ENCODE data around the gene SLC17A7.

The SLC17A7 gene

DNA sequence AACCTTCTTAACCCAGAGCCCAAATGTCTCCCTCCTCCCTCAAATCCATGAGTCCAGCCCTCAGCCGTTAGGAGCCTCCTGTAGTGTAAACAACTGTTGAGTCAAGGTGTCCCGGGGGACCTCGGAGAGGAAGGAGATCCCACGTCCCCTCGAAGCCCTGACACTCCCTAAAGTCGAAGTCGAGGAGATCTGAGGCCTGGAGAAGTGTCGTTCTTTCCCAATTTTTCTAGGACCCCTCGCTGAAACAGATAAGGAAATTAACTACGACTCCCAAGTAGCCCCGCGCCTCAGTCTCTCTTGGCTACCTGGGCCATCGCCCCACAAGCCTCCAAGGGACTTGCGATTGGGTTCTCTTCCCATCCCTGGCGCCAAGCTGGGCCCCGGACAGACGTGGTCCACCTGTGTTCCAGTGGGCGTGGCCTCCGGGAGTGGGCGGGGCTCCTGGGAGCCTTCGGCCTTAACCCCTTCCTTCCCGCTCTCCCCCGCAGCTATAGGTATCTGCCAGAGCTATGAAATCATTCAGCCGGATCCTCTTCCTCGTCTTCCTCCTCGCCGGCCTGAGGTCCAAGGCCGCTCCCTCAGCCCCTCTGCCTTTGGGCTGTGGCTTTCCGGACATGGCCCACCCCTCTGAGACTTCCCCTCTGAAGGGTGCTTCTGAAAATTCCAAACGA lies 15.3 kb downstream of the SLC17A7 start:
- DNase-seq = no peak

DNA sequence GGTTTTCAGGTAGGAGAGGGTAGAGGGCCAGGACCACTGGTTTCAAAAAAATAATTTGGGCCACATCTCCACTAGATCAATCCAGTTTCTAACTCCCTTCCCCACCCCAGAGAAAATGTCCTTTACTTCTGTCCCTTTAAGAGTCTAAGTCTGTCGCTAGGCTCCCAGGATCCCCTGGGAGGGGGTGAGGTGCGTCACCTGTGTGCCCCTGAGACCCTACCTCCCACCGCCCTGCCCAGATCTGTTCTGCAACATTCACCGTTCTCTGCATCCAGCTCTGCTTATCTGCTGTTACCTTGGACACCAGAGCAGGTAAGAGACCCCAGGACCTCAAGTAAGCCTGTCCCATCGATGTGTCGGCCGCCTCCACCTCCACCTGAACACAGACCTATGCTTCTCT lies 16.1 kb downstream of the SLC17A7 start, which contains the start of gene GFY:
Gene GFY, plus strand, starts transcription at position 211 of the 400 bp plus-strand sequence. CDS start 1,043 bp downstream, outside the sequence.
- no peak for DNase-seq

DNA sequence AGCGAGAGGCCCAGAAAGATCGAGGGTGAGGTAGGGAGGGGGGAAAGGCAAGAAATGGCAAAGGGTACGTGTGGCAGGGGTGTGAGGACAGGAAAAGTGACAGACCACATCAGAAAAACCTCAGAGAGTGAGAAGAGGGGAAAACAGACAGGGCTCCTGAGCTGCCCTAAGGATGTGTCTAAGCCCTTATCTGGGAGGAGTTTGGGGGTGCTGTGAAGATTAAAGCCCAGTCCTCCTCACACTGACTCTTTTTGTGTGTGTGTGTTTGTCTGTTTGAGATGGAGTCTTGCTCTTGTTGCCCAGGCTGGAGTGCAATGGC lies 17.4 kb downstream of the SLC17A7 start:
- DNase-seq = no peak

DNA sequence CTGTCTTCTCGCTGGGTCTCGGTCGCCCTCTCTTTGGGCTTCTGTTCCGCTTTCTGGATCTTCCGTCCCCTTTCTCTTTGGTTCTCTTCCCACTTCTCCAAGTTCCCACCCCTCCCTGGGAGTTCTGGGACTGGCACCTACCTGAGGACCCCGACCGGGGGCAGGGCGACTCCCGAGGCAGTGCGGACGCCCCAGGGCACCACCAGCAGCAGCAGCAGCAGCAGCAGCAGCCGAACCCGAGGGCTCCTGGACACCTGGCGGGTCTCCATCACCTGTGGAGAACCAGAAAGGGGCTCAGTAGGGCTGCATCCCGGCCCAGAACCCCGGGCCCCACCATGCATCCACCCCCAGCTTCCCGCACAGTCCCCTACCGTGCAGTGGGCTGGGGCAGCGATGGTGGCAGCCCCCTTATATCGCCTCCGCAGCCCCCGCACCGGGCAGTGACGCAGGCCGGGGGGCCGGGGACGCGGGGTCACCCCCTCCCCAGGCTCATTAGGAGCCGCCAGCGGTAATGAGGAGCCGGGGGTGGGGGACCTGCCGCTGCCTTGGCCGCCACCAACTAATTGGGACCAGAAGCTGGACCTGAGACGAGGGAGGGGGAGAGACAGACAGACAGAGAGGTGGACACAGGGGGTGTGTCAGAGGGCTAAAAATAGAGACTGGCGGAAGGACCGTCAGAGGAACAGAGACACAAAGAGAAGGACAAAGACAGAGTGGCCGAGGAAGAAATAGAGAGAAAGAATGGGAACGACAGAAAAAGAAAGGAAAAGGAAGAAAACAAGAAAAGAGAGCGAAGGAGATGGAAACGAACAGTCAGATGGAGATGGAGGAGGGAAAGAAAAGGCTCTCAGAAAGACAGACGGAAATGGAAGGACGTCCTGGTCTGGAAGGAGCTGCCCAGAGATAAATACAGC lies 18.0 kb downstream of the SLC17A7 start, which contains the start of gene PTH2:
Gene PTH2, minus strand, starts transcription at position 371 of the 914 bp plus-strand sequence. Its CDS starts 102 bp downstream, at position 269.
- DNase-seq = no peak

DNA sequence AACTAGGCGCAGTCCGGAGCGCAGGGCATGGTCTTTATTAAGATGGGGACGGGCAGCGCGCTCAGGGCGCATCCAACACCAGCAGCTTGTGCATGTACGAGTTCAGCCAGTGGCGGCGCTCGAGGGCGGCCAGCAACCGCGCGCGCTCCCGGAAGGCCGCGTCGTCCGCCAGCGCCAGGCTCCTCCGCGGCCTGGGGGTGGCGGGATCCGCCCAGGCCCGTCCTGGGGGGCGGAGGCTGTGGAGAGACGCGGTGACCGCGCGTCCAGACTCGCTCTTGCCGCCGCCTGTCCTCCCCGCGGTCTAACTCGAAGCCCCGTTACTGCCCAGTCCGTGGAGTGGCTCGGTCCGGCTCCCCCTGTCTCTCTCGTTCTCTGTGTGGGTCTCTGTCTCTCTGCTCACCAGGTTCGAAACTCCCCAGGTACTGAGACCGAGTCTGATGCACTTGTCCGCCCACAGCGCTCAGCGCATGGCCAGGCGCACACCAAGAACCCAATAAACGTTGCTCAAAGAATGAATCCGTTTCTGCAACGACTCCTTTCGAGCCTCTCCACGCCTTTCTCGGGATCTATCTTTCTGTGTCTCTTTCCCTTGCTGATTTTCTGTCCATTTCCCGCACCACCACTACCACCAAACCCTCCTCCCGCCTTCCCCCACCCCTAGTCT lies 18.8 kb downstream of the SLC17A7 start:
- no peak for DNase-seq

DNA sequence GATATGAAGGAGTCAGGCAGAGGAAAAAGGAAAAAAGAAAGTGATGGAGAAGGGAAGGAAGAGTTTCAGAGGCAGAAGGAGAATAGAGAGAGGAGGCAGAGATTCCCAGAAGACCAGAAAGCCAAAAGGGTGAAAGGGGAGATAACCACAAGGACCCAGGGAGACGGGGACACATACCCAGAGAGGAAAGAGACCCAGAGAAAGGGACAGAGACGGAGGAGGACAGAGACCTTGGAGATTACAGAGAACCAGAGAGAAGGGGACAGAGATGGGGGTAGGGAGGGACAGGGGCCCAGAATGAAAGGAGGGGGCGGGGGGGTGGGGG lies 19.5 kb downstream of the SLC17A7 start:
- DNase-seq = no peak

DNA sequence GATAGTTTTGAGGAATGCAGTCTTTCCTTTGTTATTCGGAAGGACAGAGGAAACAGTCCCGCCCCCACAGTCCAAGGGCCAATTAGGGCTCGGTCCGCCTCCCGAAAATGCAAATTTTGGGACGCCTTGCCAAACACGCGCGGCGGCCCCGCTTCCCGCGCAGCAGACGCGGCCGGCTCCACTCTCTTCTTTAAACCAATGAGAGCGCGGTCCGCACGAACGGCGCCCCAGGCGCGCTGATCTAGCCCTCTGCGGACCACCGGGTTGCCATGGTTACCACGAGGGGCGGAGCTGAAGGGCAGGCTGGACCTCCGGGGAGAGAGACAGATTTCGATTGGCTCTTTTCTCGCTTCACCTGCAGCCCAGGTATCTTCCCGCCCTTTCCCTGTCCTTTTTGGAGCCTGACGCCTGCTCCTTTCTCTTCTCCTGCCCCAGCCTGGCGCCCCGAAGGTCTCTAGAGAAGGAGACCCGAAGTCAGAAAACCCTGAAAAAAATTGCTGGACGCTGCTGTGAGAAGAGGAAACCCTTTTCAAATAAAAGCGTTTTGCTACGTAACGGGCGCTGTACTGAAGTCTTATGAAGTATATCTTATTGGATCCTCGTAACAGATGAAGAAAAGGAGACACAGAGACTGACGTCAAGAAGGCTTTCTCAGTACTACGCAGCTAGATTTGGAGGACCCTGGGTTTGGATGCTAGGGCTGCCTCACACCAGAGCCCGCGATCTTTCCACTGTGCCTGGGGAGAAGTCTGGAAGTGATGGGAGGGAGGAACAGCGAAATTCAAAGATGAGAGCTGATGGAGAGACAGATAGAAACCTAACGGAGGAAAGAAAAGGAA lies 20.1 kb downstream of the SLC17A7 start:
- DNase-seq = no peak

DNA sequence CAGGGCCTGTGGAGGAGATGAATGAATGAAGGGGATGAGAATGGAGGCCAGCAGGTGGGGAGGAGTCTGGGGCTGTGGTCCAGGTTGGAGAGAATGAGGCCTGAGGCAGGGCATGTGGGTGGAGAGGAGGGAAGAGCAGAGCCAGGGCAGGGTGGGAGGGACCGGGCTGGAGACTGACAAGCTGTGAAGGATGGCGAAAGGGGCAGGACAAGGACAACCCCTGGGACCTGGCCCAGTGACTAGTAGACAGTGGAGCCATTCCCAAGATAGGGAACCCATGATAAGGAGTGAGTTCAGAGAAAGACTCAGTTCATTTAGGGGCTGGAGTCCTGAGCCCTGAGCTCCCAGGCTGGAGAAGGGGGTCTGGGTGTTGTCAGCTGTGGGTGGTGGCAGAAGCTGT lies 21.1 kb downstream of the SLC17A7 start:
- no peak for DNase-seq

DNA sequence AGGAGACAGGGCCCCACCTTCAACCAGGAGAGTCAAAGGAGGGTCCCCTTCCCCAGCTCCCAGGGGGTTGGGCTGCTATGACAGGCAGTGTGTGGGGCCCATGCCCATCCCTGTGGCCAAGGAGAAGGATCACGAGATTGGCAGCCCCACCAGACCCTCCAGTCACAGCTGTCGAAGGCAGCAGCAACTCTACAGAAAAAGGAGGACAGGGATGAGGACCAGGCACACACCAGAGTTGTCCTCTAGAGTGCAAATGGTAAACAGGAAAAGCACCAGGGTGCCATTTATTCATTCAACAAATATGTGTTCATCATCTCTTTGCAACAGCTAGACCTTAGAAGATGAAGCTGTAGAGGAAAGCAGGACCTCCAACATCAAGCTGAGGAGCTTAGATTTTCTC lies 22.2 kb downstream of the SLC17A7 start:
- no peak for DNase-seq

DNA sequence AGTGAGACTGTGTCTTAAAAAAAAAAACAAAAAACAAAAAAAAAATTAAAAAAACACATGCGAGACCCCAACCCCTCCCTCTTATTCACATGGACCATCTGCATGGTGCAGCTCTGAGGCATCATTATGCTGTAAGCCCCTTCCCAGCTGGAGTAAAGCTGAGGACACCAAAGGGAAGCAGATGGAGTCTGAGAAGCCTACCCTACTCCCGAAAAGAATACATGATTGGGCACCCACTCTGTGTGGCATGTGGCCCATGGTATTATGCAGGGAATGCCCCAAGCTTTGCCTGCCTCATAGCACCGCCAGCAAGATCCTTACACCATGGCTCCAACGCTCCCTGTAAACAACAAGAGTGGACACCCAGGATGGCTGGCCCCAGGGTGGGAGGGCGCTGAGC lies 22.8 kb downstream of the SLC17A7 start:
- DNase-seq = no peak

DNA sequence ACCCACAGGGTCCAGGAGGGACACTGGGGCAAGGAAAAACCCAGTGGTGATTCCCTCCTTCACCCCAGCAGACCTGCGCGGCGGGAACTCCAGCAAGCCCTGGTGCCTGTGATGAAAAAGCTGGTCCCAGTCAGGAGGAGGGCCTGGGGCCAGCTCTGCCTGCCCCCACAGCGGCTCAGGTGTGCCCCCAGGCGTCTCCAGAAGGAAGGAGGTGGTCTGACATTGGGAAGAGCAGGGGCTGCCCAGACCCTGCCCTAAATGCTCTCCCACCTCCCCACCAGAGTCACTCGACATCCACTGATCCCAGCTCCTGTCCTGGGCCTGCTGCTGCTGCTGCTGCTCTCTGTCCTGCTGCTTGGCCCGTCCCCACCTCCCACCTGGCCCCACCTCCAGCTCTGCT lies 24.2 kb downstream of the SLC17A7 start:
- no peak for DNase-seq

DNA sequence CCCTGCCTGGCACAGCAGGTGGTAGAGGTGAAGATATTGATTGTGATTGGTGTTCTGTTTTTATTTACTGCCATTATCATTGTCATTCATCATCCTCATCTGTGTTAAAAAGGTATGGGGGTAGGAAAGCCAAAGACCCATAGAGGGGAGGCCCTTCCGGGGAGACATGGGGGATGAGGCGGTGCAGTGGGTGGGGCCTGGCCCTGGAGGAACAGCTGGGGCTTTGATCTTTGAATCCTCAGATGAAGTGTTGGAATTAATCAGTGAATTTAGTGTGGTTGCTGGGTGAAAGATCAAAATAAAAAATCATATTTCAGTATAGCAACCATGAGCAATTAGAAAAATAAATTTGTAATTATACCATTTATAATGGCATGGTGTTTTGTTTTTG lies 25.5 kb downstream of the SLC17A7 start:
- no peak for DNase-seq

DNA sequence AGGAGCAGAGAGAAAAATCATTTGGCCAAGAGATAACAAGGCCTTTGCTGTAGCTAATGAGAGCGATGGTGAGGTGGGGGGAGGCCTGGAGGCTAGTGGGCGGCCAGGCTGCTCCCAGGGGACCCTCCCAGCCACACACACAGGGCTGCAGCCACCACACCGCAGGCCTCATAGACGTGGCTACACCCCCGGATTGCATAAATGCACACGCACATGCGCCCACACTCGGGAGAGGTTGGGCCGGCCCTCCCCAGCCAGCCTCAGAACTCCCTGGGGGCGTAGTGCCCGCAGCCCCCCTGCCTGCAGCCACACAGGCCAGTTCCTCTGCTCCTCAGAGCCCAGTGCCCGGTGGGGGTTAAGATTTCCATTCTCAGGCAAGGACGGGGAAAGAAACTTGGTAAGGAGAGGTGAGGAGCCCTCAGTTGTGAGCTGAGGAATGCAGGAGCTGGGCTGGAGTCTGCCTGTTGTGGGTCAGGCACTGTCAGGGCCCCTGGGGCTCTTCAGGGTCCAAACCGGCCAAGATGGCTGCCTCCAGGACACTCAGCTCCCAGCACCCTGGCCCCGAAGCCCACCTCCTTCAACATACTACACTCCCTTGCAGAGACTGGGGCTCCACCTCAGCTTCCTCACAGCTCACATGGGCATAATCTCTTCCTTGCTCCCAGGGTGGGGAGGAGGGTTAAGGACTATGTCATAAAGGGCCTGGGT lies 26.1 kb downstream of the SLC17A7 start:
- no peak for DNase-seq

DNA sequence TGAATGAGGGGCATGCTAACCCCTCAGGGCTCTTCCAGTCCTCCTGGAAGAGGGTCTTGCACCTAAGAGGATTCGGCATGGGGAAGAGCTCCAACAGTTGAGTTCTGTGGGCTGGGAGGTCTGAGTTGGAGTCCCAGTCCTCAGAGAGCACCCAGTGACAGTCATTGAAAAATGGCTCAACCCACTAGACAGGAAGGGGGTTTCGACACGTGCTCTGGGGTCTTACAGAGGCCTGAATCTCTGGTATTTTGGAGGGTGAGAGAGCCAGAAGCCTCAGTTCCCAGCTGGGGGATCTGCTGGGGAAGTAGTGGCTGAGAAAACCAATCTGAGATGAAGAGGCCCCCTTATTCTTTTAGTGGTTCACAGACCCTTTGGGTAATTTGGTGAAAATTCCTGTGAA lies 27.1 kb downstream of the SLC17A7 start:
- no peak for DNase-seq

DNA sequence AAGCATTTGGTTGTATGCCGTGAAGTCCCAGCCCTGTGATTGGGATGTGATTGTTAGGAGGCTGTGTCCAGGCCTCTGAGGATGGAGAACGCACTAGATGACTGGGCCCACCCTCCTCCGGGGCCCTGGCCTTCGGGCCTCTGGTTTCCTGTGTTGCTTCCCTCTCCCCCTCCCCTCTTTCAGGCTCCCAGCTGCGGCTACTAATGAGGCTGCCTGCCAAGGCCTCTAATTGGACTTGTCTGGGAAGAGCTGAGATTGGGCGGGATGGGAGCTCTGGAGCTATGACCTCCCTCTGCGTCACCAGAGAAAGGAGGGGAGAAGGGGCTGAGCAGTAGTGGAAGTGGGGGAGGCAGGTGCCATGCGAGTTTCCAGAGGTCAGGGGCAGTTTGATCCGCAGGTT lies 28.0 kb downstream of the SLC17A7 start:
- DNase-seq = no peak

DNA sequence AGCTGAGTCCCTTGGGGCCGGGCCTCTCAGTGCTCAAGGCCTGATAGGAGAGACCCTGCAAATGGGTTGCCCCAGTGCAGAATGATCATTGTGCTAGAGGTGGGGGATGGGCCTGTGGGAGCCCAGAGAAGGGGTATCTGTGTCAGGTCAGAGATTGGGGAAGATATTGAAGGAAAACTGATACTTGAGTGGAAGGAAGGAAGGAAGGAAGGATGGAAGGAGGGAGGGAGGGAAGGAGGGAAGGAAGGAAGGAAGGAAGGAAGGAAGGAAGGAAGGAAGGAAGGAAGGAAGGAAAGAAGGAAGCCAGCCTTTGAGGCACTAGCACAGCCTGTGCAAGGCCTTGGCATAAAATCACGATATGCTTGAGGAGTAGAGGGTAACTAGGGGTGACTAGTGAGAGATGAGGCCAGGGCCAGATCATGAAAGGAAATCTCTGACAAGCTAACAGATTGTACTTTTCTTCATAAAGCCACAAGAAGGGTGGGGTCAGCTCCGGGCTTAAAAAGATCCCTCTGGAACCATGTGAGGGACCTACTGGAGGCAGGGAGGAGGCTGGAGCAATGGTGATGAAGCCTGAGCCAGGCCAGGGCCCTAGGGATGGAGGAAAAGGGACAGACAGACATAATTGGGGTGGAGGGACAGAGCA lies 29.5 kb downstream of the SLC17A7 start:
- DNase-seq = no peak

DNA sequence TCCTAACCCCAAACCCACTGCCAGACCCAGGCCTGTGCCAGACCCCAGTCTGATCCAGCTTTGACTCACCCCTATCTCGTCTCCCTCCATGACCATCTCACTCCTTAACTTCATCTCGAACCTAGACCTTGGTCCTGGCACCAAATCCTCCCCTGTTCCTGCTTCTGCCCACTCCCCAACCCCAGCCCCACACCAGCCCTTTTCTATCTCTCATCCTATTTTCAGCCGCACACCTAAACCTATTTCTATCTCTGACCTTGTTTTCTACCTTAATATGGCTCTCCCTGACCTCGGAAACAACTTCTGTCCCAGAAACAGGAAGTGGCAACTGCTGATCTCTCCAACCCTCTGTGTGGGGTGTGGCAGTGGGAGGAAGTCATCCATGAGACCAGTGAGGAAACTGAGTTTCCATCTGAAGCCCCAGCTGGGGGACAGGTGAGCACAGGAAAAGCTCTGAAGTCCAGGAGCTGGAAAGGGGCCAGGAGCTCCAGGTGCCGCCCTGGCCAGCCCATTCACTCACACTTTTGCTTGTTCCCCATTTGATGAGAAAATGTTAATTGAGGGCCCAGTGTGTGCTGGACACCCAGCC lies 31.8 kb downstream of the SLC17A7 start:
- DNase-seq = no peak

DNA sequence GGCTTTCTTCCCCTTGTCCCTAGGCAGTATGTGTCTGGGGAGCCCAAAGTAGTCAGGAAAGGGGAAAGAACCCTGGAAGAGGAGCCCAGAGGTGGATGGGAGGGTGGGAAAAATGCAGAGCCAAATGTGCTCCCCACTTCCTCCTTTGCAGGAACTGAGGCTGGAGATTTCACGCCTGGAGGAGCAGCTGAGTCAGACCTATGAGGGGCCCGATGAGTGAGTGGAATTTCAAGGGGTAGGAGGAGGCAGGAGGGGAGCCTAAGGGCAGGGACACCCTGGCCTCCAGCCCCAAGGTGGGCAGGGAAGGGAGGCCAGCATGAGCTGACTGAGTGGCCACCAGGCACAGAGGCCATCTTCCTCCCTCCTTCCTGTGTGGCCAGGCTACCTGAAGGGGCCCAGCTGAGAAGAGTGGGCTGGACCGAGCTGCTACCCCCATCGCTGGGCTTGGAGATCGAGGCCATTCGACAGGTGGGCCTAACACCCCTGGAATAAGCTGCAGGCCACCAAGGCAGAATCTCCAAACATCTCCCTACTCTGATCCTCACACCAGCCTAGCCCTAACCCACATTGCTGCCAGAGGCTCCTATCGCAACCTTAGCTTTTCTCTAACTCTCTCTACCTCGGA lies 32.4 kb downstream of the SLC17A7 start:
- no peak for DNase-seq

DNA sequence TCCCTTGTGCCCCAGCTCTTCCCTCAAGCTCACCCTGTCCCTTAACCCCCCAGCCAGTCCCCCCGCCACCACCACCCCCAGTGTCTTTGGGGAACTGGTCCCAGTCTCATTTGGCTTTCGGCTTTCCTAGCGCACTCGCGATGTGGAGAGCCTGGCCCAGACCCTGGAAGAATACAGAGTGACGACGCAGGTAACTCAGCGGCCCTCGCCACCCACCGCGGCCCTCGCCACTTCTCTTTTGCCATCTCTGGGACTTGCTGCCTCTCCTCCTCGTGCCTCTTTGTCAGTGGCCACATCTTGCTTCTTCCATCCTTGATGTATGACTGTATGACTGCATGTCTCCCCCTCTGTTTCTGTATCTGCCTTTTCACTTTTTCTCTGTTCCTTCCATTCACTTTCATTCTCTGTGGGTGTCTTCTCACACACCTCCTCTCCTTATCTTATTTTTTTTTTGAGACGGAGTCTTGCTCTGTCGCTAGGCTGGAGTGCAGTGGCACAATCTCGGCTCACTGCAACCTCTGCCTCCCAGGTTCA lies 33.8 kb downstream of the SLC17A7 start:
- DNase-seq = no peak

DNA sequence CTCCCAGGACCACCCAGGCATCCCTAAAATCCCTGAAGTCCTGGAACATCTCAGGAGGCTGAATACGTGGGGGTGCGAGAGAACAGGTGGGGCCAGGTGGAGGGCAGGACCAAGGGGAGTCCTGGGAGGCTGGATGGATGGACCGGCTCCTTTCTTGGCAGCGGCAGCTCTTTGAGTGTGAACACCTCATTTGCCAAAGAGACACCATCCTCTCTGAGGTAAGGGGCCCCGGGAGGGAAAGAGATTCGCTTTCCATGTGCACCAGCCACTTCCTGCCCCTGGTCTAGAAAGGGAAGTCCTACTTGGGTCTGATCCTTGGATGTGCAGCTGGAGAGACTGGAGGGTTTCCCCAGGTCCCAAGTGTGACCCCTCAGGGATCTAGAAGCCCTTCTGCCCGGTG lies 34.2 kb downstream of the SLC17A7 start:
- DNase-seq = no peak
